ENCODE results near the gene RFC2.

The RFC2 gene

GRCh38 chr7:74290553-74290950 lies 36.4 kb upstream of the RFC2 start:
- DNase-seq (ENCODE audit: low read depth) = no peak
- H3K4me3 ChIP-seq (ENCODE audit: low read depth, low read length) = peak overlapping the region; percentile 65
- TF ChIP-seq CTCF (IDR thresholded peaks at IDR 0.05; ENCODE audit: low read depth, low read length) (no peak), MAX (IDR thresholded peaks at IDR 0.05; ENCODE audit: low read depth, low read length) (peak; percentile 63; the same call in 1 of the 2 replicates), MYC (IDR thresholded peaks at IDR 0.05; ENCODE audit: low read depth, low read length) (no peak), POLR2A (IDR thresholded peaks at IDR 0.05; ENCODE audit: extremely low read depth, insufficient read length) (no peak)

DNA sequence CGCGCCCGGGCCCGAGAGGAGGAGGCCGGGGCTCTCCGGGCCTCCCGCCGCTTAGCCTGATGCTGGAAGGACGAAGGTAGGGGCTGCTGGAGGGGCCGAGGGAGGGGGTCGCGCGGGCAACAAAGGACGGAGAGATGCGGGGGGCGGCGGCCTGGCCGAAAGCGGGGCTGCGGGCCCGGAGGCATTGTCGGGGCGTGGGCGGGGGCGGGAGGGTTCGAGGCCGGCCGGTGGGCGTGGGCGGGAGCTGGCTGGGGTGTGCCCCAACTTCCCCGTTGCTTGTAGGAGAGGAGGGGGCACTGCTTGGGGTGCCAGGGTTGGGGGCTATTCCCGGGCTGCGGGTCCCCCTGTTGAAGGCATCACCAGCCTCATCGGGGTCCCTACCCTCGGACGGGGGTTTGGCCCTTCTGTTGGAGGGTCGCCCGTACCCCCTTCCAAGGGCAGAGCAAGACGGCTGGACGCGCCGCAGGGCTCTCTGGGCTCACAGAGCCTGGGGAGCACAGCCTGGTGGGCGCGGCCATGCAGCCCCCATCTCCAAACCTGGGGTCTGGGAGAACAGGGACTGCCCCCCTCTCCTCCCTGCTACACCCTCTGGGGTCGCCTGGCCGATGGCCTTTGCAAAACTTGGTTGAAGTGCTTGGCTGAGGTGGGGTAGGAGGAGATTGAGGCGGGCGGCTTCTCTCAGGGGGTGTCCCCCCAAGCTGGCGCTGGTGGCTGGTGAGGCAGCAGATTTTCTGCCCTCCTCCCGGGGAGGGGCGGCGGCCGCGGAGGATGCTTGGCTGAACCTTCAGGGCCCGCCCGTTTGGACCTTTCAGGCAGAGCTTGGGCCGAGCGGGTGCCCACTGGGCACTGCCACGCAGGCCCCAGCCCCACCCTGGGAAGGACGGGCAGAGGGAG lies 35.7 kb upstream of the RFC2 start:
- TF ChIP-seq MAX (IDR thresholded peaks at IDR 0.05; ENCODE audit: low read depth, low read length) (no peak), CTCF (IDR thresholded peaks at IDR 0.05; ENCODE audit: low read depth, low read length) (no peak), MYC (IDR thresholded peaks at IDR 0.05; ENCODE audit: low read depth, low read length) (no peak), POLR2A (IDR thresholded peaks at IDR 0.05; ENCODE audit: extremely low read depth, insufficient read length) (no peak)
- peak; percentile 52 for DNase-seq (ENCODE audit: low read depth)
- H3K4me3 ChIP-seq (ENCODE audit: low read depth, low read length) = peak overlapping the region; percentile 65

DNA sequence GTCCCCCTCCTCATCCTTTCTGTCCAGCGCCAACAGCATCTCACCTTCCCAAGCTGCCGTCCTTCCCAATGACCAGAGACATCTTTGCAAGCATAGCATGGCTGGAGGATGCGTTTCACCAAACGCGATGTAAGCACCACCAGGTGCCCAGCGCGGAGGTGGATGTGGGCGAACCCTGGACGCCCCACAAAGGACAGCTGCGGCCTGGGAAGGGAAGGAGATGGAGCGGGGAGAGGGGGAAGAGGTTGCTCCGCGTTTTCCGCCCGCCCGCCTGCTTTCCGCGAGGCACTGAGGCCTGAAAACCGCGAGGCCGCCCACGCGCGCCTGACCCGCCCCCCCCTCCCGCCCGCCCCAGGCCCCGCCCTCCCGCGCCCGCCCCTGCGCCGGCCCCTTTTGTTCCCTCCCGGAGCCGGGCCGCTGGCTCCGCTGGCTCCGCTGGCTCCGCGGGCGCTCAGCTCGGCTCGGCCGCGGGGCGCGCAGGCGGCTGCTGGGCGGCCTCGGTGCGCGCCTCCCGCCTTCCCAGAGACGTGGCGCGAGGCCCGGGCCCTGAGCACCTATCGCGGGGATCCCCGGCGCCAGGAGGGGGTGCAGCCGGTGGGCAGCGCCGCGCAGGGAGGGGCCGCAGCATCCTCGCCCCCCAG lies 34.9 kb upstream of the RFC2 start, which contains the start of gene CLIP2:
Gene CLIP2 (plus strand): TSS at position 390 of the 641 bp plus-strand sequence. CDS start 28,140 bp downstream, outside the sequence.
- TF ChIP-seq CTCF (IDR thresholded peaks at IDR 0.05; ENCODE audit: low read depth, low read length) (no peak), POLR2A (IDR thresholded peaks at IDR 0.05; ENCODE audit: extremely low read depth, insufficient read length) (peak; percentile 20)
- H3K4me3 ChIP-seq (ENCODE audit: low read depth, low read length) = peak within 1 kb of the TSS; percentile 65
- peak; percentile 89 for DNase-seq (ENCODE audit: low read depth)

GRCh38 chr7:74288034-74288881 lies 34.1 kb upstream of the RFC2 start:
- TF ChIP-seq CTCF (IDR thresholded peaks at IDR 0.05; ENCODE audit: low read depth, low read length) = no peak
- TF ChIP-seq MYC (IDR thresholded peaks at IDR 0.05; ENCODE audit: low read depth, low read length) = peak; percentile 50; the same call in 1 of the 2 replicates
- H3K4me3 ChIP-seq (ENCODE audit: low read depth, low read length) = peak overlapping the region; percentile 26
- DNase-seq (ENCODE audit: low read depth) = peak; percentile 88

GRCh38 chr7:74287303-74288033 lies 33.3 kb upstream of the RFC2 start:
- no peak for TF ChIP-seq POLR2A (IDR thresholded peaks at IDR 0.05; ENCODE audit: extremely low read depth, insufficient read length)
- no peak for TF ChIP-seq CTCF (IDR thresholded peaks at IDR 0.05; ENCODE audit: low read depth, low read length)
- no peak for TF ChIP-seq MYC (IDR thresholded peaks at IDR 0.05; ENCODE audit: low read depth, low read length)
- no peak for TF ChIP-seq MAX (IDR thresholded peaks at IDR 0.05; ENCODE audit: low read depth, low read length)
- no peak overlapping the region for H3K4me3 ChIP-seq (ENCODE audit: low read depth, low read length)
- no peak for DNase-seq (ENCODE audit: low read depth)

Measured in NB4 (cell line).